ENCODE data around the gene SCD.

SCD gene

DNA sequence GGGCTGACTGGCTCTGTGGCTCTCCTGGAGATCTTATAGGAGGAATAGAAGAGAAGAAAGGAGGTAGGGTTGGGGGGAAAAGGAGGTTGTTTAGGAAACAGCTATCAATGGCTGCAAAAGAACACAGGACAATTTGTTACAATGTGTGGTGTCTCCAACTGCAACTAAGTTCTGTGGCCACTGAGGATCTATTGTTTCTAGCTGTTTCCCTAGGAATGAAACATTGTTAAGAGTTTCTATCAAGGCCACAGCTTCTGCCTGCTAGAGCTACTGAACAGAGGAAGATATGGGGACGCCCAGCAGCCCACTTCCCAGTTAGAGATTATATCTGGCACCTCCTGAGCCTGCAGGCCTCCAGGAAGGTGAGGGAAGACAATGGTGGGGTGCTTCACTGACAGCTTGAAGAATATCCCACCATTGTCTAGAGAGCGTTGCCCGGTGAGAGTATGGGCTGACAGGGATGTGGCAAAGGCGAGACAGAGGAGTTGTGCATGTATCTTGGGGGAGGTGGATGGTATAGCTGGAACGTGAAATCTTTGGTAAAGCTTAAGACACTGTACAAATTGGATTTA lies 4.0 kb downstream of the SCD start:
- Histone ChIP-seq H3K4me3 (ENCODE audit: low read length) (peak overlapping the region; percentile 89), H3K4me1 (ENCODE audit: control insufficient read depth, insufficient read depth, low read length) (peaks cover 35% of the 10 kb centered on the region), H3K36me3 (ENCODE audit: control insufficient read depth, insufficient read depth, low read length, severe bottlenecking) (peaks cover 66% of the 10 kb centered on the region), H3K27me3 (replicated peaks; ENCODE audit: control insufficient read depth, insufficient read depth, low read length) (no peaks in the 10 kb centered on the region), H3K9me3 (ENCODE audit: control insufficient read depth, low read length) (no peaks in the 10 kb centered on the region), H3K9ac (ENCODE audit: low read length) (peak overlapping the region; percentile 87)
- no peak for DNase-seq (ENCODE audit: low read depth)

DNA sequence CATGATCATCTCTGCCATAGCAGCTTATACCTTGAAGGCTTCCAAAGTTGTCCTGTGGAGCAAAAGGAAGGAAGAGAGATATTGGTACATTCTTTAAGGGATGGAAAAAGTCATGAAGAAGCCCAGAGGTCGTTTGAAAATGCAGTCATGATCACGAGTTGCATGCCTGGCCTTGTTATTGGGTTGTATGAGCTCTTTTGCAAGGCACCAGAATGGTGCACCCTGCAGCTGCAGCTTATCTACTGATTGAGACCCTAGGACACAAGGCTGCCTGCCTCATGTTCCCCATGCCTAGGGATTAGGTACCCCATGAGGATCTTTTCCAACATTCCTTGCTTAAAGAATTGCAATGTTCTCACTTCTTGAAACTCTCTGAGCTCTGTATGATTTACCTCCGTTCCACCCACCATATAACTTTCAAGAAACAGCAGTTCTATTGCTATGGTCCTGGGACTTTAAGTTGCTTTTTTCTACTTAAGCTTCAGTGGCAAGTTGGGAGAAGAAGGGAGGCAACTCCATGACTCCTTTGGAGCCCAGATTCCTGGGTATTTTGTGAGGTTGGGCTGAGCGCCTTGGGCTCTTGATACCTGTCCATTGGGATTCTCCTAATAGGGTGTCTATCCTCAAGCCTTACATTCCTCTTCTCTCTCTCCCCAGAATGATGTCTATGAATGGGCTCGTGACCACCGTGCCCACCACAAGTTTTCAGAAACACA lies 6.9 kb downstream of the SCD start:
- Histone ChIP-seq H3K4me3 (ENCODE audit: low read length) (peak overlapping the region; percentile 32), H3K27me3 (replicated peaks; ENCODE audit: control insufficient read depth, insufficient read depth, low read length) (no peaks in the 10 kb centered on the region), H3K36me3 (ENCODE audit: control insufficient read depth, insufficient read depth, low read length, severe bottlenecking) (peaks cover 80% of the 10 kb centered on the region), H3K9me3 (ENCODE audit: control insufficient read depth, low read length) (no peaks in the 10 kb centered on the region), H3K4me1 (ENCODE audit: control insufficient read depth, insufficient read depth, low read length) (peaks cover 21% of the 10 kb centered on the region), H3K9ac (ENCODE audit: low read length) (peak overlapping the region; percentile 3)
- DNase-seq (ENCODE audit: low read depth): no peak

DNA sequence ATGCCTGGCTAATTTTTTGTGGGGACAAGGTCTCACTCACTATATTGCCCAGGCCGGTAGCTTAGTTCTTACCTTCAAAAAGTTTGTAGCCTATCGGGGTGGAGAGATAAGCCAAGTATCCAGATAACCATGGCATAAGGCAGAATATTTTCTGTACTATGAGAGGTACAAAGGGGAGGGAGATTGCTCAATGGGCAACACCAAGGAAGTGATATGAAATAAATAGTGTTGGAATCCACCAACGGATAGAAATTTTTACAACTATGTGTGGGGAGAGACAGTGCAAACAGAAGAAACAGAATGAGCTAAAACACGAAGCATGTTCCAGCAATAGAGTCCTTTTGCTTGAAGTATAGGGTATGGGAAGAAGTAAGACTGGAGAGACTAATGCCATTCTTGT lies 8.1 kb downstream of the SCD start:
- peaks cover 22% of the 10 kb centered on the region for H3K4me1 ChIP-seq (ENCODE audit: control insufficient read depth, insufficient read depth, low read length)
- H3K36me3 ChIP-seq (ENCODE audit: control insufficient read depth, insufficient read depth, low read length, severe bottlenecking): peaks cover 79% of the 10 kb centered on the region
- DNase-seq (ENCODE audit: low read depth): no peak
- no peak overlapping the region for H3K4me3 ChIP-seq (ENCODE audit: low read length)
- no peaks in the 10 kb centered on the region for H3K9me3 ChIP-seq (ENCODE audit: control insufficient read depth, low read length)
- H3K27me3 ChIP-seq (replicated peaks; ENCODE audit: control insufficient read depth, insufficient read depth, low read length): no peaks in the 10 kb centered on the region
- peak overlapping the region; percentile 24 for H3K9ac ChIP-seq (ENCODE audit: low read length)

DNA sequence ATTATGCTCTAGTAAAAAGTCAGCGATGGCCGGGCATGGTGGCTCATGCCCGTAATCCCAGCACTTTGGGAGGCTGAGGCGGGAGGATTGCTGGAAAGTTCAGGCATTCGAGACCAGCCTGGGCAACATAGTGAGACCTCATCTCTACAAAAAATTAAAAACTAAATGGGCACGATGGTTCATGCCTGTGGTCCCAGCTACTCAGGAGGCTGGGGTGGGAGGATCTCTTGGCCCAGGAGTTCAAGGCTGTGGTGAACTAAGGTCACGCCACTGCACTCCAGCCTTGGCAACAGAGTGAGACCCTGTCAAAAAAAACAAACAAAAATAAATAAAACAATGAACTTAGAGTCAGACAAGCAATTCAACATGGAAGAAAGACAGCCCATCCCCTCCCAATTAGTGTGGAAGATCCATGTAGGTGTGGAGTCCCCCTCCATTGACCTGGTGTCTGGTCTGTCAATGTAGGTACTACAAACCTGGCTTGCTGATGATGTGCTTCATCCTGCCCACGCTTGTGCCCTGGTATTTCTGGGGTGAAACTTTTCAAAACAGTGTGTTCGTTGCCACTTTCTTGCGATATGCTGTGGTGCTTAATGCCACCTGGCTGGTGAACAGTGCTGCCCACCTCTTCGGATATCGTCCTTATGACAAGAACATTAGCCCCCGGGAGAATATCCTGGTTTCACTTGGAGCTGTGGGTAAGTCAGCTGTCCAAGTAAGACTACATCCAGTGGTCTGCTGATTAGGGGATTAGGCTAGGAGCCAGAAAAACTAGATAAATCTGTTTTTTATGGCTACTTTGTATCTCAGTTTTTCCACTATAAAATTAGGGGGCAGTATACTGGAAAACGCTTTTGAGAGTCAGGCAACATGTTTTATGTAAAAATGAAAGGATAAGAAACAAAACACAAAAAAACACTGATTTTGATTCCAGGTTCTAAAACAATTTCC lies 9.3 kb downstream of the SCD start:
- H3K36me3 ChIP-seq (ENCODE audit: control insufficient read depth, insufficient read depth, low read length, severe bottlenecking): peaks cover 83% of the 10 kb centered on the region
- H3K27me3 ChIP-seq (replicated peaks; ENCODE audit: control insufficient read depth, insufficient read depth, low read length): no peaks in the 10 kb centered on the region
- peaks cover 11% of the 10 kb centered on the region for H3K4me1 ChIP-seq (ENCODE audit: control insufficient read depth, insufficient read depth, low read length)
- no peaks in the 10 kb centered on the region for H3K9me3 ChIP-seq (ENCODE audit: control insufficient read depth, low read length)
- no peak overlapping the region for H3K4me3 ChIP-seq (ENCODE audit: low read length)
- DNase-seq (ENCODE audit: low read depth): no peak
- H3K9ac ChIP-seq (ENCODE audit: low read length): peak overlapping the region; percentile 24

DNA sequence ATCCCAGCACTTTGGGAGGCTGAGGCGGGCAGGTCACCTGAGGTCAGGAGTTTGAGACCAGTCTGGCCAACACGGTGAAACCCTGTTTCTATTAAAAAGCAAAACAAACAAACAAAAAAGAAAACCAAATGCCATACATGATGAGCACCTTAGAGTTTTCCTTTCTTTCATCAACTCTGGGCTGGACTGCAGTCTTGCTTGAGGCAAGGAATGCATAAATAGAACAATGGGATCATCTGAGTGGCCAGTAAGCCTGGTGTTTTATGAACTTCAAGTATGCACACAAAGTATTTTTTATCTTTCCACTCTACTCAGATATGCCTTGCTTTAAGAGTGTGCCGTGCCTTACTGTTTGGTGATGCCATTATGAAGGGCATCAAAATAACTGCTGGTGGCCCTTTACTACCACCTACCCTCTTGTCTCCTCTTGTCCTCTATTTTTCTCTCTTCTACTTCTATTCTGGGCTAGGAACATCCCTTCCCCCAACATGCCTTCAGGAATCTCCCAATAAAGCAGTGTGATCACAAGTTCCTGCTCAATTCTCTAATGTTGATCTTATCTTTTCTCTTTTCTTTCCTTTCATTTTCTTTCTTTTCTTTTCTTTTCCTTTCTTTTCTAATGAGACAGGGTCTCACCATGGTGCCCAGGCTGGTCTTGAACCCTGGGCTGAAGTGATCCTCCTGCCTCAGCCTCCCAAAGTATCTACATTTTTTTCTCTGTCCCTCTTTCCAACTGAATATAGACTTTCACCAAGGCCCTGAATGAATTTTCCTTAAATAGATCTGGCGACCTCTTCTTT lies 10.2 kb downstream of the SCD start:
- Histone ChIP-seq H3K36me3 (ENCODE audit: control insufficient read depth, insufficient read depth, low read length, severe bottlenecking) (peaks cover 82% of the 10 kb centered on the region), H3K9me3 (ENCODE audit: control insufficient read depth, low read length) (no peaks in the 10 kb centered on the region), H3K9ac (ENCODE audit: low read length) (no peak overlapping the region), H3K4me1 (ENCODE audit: control insufficient read depth, insufficient read depth, low read length) (peaks cover 11% of the 10 kb centered on the region), H3K4me3 (ENCODE audit: low read length) (no peak overlapping the region), H3K27me3 (replicated peaks; ENCODE audit: control insufficient read depth, insufficient read depth, low read length) (no peaks in the 10 kb centered on the region)
- DNase-seq (ENCODE audit: low read depth): no peak

DNA sequence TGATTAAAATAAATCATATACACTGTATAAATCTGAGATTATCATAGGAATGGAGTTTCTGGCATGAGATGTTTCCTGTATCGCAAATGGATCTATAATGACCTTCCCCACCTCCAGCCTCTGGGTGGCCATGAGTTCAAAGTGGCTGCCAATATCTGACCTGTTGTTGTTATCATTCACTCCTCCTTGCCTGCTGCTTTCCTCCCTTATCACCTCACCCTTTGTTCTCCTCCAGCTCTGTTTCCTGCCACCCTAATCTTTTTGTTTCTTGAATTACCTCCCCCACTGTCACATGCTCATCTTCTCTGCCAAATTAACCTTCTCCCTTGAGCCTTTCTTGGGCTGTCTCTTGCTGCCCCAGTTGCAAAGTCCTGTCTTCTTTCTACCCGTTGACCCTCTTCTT lies 12.0 kb downstream of the SCD start:
- DNase-seq (ENCODE audit: low read depth): no peak
- H3K9ac ChIP-seq (ENCODE audit: low read length): peak overlapping the region; percentile 24
- no peaks in the 10 kb centered on the region for H3K27me3 ChIP-seq (replicated peaks; ENCODE audit: control insufficient read depth, insufficient read depth, low read length)
- no peak overlapping the region for H3K4me3 ChIP-seq (ENCODE audit: low read length)
- H3K4me1 ChIP-seq (ENCODE audit: control insufficient read depth, insufficient read depth, low read length): peaks cover 11% of the 10 kb centered on the region
- no peaks in the 10 kb centered on the region for H3K9me3 ChIP-seq (ENCODE audit: control insufficient read depth, low read length)
- H3K36me3 ChIP-seq (ENCODE audit: control insufficient read depth, insufficient read depth, low read length, severe bottlenecking): peaks cover 75% of the 10 kb centered on the region

DNA sequence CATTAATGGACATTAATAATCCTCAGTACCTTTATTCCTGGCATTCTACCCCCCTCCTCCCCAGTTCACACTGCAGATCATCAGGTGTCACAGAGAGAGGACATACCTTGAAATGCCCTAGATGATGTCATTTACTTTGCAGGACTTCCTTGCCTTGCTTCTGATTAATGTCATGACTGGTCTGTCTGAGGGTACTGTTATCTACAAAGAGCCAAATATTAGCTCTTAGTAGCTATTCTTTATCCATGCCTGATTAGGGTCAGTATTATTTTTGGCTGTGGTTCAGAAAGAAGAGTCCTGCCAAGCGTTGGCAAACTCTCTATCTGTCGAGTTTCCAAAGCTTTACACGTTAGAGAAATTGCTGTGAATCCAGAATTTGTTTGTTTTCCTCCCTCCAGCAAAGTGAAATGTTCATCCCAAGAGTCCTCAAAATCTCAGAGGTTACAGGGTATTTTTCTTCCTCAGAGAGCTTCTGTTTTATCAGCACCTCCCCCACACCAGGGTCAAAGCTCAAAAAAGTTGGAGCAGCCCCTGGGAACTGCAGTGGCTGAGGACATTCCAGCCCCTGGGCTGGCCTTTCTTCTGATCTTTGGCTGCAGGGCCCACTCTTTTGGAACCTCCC lies 12.6 kb downstream of the SCD start:
- no peaks in the 10 kb centered on the region for H3K9me3 ChIP-seq (ENCODE audit: control insufficient read depth, low read length)
- DNase-seq (ENCODE audit: low read depth): no peak
- H3K4me3 ChIP-seq (ENCODE audit: low read length): no peak overlapping the region
- no peaks in the 10 kb centered on the region for H3K27me3 ChIP-seq (replicated peaks; ENCODE audit: control insufficient read depth, insufficient read depth, low read length)
- H3K9ac ChIP-seq (ENCODE audit: low read length): peak overlapping the region; percentile 24
- H3K36me3 ChIP-seq (ENCODE audit: control insufficient read depth, insufficient read depth, low read length, severe bottlenecking): peaks cover 69% of the 10 kb centered on the region
- peaks cover 11% of the 10 kb centered on the region for H3K4me1 ChIP-seq (ENCODE audit: control insufficient read depth, insufficient read depth, low read length)

DNA sequence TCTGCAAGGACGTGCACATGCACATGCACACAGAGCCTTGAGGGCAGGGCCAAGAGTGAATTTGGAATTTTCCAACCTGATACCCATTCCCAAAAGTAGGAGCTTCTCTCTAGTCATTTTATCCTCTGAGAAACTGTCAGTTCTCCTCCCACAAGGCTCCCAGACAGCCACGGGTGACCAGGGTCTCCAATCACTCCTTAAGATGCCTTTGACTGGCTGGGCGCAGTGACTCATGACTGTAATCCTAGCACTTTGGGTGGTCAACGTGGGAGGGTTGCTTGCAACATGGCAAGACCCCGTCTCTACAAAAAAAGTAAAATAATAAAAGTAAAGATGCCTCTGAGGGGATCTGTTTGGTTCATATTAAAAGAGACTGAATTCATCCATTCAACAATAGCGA lies 13.2 kb downstream of the SCD start:
- Histone ChIP-seq H3K36me3 (ENCODE audit: control insufficient read depth, insufficient read depth, low read length, severe bottlenecking) (peaks cover 63% of the 10 kb centered on the region), H3K27me3 (replicated peaks; ENCODE audit: control insufficient read depth, insufficient read depth, low read length) (no peaks in the 10 kb centered on the region), H3K9ac (ENCODE audit: low read length) (no peak overlapping the region), H3K4me3 (ENCODE audit: low read length) (no peak overlapping the region), H3K9me3 (ENCODE audit: control insufficient read depth, low read length) (no peaks in the 10 kb centered on the region), H3K4me1 (ENCODE audit: control insufficient read depth, insufficient read depth, low read length) (peaks cover 11% of the 10 kb centered on the region)
- DNase-seq (ENCODE audit: low read depth): no peak

DNA sequence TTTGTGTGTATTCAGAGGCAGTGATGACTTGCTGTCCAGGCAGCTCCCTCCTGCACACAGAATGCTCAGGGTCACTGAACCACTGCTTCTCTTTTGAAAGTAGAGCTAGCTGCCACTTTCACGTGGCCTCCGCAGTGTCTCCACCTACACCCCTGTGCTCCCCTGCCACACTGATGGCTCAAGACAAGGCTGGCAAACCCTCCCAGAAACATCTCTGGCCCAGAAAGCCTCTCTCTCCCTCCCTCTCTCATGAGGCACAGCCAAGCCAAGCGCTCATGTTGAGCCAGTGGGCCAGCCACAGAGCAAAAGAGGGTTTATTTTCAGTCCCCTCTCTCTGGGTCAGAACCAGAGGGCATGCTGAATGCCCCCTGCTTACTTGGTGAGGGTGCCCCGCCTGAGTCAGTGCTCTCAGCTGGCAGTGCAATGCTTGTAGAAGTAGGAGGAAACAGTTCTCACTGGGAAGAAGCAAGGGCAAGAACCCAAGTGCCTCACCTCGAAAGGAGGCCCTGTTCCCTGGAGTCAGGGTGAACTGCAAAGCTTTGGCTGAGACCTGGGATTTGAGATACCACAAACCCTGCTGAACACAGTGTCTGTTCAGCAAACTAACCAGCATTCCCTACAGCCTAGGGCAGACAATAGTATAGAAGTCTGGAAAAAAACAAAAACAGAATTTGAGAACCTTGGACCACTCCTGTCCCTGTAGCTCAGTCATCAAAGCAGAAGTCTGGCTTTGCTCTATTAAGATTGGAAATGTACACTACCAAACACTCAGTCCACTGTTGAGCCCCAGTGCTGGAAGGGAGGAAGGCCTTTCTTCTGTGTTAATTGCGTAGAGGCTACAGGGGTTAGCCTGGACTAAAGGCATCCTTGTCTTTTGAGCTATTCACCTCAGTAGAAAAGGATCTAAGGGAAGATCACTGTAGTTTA lies 15.8 kb downstream of the SCD start:
- Histone ChIP-seq H3K4me3 (ENCODE audit: low read length) (no peak overlapping the region), H3K4me1 (ENCODE audit: control insufficient read depth, insufficient read depth, low read length) (peaks cover 11% of the 10 kb centered on the region), H3K36me3 (ENCODE audit: control insufficient read depth, insufficient read depth, low read length, severe bottlenecking) (peaks cover 43% of the 10 kb centered on the region), H3K27me3 (replicated peaks; ENCODE audit: control insufficient read depth, insufficient read depth, low read length) (no peaks in the 10 kb centered on the region), H3K9me3 (ENCODE audit: control insufficient read depth, low read length) (no peaks in the 10 kb centered on the region), H3K9ac (ENCODE audit: low read length) (no peak overlapping the region)
- no peak for DNase-seq (ENCODE audit: low read depth)

DNA sequence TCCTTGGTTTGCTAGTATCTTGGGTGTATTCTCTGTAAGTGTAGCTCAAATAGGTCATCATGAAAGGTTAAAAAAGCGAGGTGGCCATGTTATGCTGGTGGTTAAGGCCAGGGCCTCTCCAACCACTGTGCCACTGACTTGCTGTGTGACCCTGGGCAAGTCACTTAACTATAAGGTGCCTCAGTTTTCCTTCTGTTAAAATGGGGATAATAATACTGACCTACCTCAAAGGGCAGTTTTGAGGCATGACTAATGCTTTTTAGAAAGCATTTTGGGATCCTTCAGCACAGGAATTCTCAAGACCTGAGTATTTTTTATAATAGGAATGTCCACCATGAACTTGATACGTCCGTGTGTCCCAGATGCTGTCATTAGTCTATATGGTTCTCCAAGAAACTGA lies 17.1 kb downstream of the SCD start:
- Histone ChIP-seq H3K36me3 (ENCODE audit: control insufficient read depth, insufficient read depth, low read length, severe bottlenecking) (peaks cover 41% of the 10 kb centered on the region), H3K4me3 (ENCODE audit: low read length) (no peak overlapping the region), H3K9me3 (ENCODE audit: control insufficient read depth, low read length) (no peaks in the 10 kb centered on the region), H3K4me1 (ENCODE audit: control insufficient read depth, insufficient read depth, low read length) (peaks cover 9% of the 10 kb centered on the region), H3K9ac (ENCODE audit: low read length) (no peak overlapping the region), H3K27me3 (replicated peaks; ENCODE audit: control insufficient read depth, insufficient read depth, low read length) (no peaks in the 10 kb centered on the region)
- DNase-seq (ENCODE audit: low read depth): no peak
